Activated CD4-positive, alpha-beta T cell treated with anti-CD3 and anti-CD28 coated beads, Interleukin-2, amount 50 U/mL, for 1 hour (primary cell): Measurements from ENCODE around the gene TMEM123.

ENCODE experiments used
- DNase-seq: peaks from one replicate; pipeline ENCODE4 v3.0.0-alpha.2; 2020

TMEM123 gene

GRCh38 chr11:102421261-102421660 is 31.3 kb downstream of the TMEM123 start:
- DNase-seq = no peak

GRCh38 chr11:102420547-102420946 is 32.0 kb downstream of the TMEM123 start:
- DNase-seq = no peak

- DNase-seq = no peak
These were observed 33.4 kb downstream of the TMEM123 start for GRCh38 chr11:102419181-102419580.

GRCh38 chr11:102416976-102417375 is 35.6 kb downstream of the TMEM123 start:
- no peak for DNase-seq

- no peak for DNase-seq
These were observed 37.2 kb downstream of the TMEM123 start for GRCh38 chr11:102415304-102415916.

- no peak for DNase-seq
These were observed 38.0 kb downstream of the TMEM123 start for GRCh38 chr11:102414559-102414958.

- DNase-seq = no peak
These were observed 39.1 kb downstream of the TMEM123 start for GRCh38 chr11:102413497-102413896.

- no peak for DNase-seq
These were observed 41.4 kb downstream of the TMEM123 start for GRCh38 chr11:102411142-102411541.

GRCh38 chr11:102410382-102410784 is 42.2 kb downstream of the TMEM123 start:
- no peak for DNase-seq

GRCh38 chr11:102408339-102408738 is 44.2 kb downstream of the TMEM123 start:
- no peak for DNase-seq

GRCh38 chr11:102407901-102408300 is 44.7 kb downstream of the TMEM123 start:
- no peak for DNase-seq

GRCh38 chr11:102406099-102406498 is 46.5 kb downstream of the TMEM123 start:
- DNase-seq = no peak

GRCh38 chr11:102405501-102405900 is 47.1 kb downstream of the TMEM123 start:
- no peak for DNase-seq

- DNase-seq = no peak
These were observed 50.0 kb downstream of the TMEM123 start for GRCh38 chr11:102402548-102402947.

- no peak for DNase-seq
These were observed 50.7 kb downstream of the TMEM123 start for GRCh38 chr11:102401905-102402304.

GRCh38 chr11:102400603-102401002 is 52.0 kb downstream of the TMEM123 start:
- DNase-seq = no peak

- DNase-seq = no peak
These were observed 53.4 kb downstream of the TMEM123 start for GRCh38 chr11:102399189-102399588.

- DNase-seq = no peak
These were observed 54.3 kb downstream of the TMEM123 start for GRCh38 chr11:102398297-102398696.

GRCh38 chr11:102396708-102397563 is 55.6 kb downstream of the TMEM123 start:
- DNase-seq = no peak

- no peak for DNase-seq
These were observed 56.7 kb downstream of the TMEM123 start for GRCh38 chr11:102395720-102396393.

GRCh38 chr11:102393272-102393730 is 59.3 kb downstream of the TMEM123 start:
- no peak for DNase-seq

GRCh38 chr11:102391549-102392237 is 60.9 kb downstream of the TMEM123 start:
- no peak for DNase-seq
